ENCODE measurements around the gene DCX.
"Not testable (repeated sequence)": the region's sequence is repeated elsewhere in the genome, so short reads cannot be mapped to it uniquely, and the experiment has no call there.

DCX gene

DNA sequence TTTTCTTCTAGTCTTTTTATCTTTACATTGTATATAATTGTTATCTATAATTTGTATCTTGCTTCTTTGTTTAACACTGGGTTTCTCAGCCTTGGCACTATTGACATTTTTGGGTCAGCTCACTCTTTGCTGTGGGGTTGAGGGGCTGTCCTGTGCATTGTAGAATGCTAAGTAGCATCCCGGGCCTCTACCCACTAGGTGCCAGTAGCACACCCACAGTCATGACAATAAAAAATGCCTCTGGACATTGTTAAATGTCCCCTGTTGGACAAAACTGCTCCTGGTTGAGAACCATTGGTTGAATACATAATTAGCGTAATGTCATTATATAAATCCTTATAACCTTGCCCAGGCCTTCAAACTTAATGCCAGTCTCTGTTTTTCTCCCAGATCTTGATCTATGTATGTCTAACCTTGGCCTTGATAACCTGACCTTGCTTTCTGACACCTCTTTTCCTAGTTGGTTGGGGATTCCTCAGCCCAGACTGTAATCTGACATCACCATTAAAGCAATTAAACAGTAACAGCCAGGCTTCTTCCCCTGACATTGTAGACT lies 46.1 kb downstream of the DCX start:
- no peak for DNase-seq

DNA sequence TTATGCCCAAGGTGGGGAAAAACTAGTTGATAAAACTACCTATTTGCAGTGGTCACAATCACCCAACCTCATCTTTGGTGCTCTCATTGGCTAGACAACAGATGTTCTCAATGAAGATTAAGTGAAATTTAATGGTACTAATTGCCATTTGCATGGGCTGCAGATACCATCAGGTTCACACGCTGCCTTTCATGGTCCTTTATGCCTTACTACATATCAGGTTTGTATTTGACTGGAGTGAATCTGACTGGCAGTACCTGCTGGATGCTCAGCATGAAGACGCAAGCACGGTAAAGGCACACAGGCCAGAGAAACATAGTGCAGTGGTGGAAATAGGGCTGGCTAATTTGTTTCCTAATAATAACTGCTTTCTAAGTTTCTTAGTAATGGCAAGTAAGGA lies 48.3 kb downstream of the DCX start:
- DNase-seq, result no peak

DNA sequence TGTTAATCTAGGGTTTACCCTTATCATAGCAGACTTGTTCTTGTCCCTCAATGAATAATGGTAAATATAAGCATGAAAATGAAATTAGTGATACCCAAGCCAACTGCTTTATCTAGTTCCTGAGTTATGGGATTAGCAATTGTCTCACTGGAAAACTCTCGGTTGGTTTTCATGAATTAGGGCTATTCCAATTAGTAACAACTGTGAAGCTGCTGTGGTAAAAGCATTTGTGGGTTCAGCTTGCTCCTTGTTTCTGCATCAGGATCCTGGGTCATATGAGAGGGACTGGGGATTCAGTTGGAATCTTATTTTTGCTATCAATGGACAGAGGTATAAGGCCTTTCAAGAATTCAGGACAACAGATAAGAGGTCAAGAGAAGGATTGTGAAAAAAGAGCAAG lies 50.2 kb downstream of the DCX start:
- no peak for DNase-seq

- DNase-seq, result no peak
Observed at GRCh38 chrX:111360839-111361238, 51.2 kb downstream of the DCX start.

DNA sequence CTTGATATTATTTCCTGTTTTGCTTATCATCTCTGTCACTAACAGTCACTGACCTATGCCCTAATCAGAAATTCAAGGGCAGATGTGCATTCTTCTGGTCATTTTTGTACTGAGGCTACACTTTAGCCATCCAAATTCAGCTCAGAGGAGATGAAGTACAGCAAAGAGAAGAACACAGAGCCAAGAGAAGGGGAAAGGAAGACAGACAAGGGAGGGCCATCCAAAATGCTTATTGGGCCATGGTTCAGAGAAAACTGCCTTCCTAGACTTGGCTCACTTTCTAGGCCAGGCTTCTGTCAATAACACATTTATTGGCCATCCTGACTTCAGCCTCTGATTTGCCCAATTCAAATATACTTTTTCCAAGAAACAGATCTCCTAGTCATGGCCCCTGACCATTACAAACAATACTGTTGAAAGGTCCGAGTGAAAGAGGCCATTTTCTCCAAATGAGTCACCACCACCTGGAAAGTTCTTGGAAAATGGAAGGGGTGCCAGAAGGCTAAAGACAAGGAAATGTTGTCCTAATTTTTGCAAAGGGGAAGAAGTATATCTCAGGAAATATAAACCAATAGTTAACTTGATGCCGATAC lies 56.4 kb downstream of the DCX start:
- DNase-seq, result no peak

DNA sequence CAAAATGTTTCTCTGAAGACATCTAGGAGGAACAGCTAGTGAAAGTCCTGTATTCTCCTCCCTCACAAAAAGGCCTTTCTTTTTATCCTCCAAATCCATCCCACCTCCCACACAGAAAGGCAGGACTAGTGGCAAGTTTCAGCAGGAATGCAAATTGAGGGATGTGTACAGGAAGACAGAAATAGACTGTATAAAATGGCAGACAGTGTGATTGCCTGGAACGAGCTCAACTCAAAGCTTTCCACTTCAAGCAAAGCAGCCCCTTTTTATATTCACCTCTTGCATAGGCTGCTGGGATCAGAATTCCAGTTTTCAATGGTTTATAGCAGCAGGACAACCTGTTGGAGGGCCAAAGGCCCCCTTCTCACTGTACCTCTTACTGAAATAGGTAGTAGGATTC lies 57.5 kb downstream of the DCX start:
- DNase-seq, result no peak

DNA sequence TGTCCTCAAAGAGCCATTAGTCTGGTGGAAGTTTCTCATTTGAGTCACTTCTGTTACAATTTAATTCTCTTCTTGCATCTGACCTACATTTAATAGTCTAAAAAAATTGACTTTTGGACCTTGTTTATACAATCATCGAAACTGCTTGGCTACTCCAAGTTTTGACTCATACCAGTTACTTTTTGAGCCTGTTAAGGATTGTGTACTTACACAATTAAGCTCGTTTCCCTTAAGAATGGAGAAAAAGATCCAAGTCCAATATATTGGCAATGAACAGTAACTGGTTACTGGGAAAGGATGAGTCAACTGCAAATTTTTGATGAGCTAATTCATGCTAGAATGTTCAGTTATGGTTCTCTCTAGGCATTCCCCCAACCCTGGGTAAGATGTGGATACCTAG lies 58.2 kb downstream of the DCX start:
- DNase-seq, result no peak

DNA sequence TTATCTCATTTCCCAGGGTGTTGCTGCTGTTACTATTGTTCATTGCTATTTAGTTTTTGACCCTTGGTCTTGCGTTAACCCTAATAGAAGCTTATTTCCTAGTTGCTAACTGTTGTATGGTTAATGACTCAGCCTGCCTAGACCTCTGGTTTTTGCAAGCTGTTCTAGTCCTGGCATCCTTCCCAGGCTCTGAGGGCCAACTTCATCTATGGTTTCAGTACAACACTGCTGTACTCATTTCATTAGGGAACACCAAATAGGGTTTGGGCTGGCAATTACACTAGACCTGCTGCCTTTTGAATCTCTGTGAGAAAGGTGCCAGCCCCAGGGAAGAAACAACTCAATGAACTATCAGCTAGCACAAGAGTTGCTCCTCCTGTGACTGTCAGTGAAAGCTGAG lies 59.6 kb downstream of the DCX start:
- no peak for DNase-seq

DNA sequence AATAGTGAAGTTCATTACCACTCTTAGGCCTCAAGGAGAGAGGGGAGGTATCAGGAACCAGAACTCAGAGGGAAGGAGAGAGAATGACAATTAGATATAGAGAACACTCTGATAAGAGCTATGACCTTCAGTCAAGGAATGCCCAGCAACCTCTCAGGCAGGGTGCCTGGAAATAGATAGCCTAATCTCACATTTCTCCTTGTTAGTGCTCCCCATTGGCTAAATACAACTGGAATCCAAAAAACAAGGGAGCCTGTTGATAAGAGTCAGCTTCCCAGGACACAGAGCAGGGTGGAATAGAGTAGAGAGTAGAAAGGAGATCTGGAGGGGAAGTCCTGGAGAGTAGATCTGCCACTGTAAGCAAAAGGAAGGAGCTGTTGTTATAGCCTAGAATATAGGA lies 62.1 kb downstream of the DCX start:
- DNase-seq, result no peak

DNA sequence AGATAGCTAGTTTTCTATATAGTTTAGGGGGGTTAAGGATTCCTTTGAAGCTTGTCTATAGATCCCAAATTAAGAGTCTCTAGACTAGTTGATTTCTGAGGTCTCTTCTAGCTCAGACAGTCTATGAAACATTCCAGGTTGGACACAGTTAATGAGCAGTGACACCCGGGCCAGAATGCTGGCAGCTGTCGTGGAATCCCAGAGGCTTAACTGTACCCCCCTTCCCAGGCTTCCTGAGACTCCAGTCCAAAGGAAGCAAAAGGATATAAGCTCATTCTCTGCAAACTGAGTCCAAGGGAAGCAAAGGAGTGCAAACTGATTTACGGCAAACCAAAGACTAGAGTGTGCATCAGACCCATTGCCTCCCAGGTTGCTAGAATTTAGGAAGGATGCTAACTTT lies 62.9 kb downstream of the DCX start:
- DNase-seq, result no peak

GRCh38 chrX:111348429-111348828 lies 63.6 kb downstream of the DCX start:
- DNase-seq, result no peak

DNA sequence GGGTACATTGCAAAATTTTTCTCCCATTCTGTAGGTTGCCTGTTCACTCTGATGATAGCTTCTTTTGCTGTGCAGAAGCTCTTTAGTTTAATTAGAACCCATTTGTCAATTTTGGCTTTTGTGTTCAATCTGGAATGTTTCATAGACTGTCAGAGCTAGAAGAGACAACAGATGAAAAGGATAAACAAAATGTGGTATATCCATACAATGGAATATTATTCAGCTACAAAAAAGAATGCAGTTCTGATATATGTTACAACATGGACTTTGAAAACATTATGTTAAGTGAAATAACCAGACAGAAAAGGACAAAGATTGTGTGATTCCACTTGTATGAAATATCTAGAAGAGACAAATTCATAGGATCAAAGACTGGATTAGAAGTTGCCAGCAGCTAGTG lies 65.8 kb downstream of the DCX start:
- not testable (repeated sequence) for DNase-seq

DNA sequence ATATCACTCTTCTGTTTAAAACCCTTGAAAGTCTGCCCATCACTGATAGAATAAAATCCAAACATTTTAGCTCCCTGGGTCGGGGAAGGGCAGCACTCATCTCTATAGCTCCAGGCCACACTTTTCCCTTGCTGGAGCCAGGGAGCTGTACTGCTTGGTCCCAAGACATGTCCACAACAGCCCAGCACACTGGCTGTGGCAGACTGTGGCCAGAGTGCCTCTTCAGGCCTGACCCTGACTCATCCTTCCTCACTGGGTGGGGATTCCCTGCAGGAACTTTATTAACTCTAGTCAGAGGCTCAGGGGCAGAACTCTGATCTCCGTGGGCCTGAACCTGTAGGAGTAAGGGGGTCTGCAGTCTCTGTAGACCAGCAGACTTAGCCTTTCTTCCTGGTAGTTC lies 71.9 kb downstream of the DCX start:
- no peak for DNase-seq

DNA sequence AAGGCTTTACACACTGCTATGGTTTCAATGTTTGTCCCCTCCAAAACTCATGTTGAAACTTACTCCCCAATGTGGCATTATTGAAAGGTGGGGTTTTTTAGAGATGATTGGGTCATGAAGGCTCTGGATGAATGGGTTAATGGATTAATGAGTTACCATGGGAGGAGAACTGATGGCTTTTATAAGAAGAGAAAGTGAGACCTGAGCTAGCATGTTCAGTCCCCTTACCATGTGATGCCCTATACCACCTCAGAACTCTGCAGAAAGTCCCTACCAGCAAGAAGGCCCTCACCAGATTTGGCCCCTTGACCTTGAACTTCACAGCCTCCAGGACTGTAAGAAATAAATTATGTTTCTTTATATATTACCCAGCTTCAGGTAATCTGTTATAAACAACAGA lies 72.8 kb downstream of the DCX start:
- DNase-seq, result no peak

- no peak for DNase-seq
Observed at GRCh38 chrX:111338095-111338698, 73.8 kb downstream of the DCX start.

DNA sequence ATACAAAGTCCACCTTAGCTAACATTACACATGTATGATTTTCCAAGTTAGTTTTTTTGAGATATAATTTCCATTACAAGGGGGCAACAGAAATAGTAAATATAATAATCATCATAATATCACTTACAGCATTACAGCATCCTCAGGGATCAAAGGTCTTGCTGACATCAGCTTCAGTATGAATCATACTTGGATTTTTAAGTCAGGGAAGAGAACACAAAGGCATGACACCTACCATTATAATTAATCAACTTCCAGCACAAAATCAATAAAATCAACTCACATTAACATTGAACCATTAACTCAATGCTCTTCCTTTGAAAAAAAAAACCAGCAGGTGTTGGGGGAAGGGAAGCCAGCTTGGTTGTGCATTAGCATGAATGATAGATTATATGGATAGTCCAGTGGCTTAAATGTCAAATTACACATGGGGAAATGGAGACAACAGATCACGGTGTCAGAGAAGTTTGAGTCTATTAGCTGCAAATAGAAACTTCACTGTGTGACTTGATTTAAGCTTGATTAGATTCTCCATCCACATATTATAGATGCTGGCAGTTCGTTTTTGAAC lies 74.8 kb downstream of the DCX start:
- DNase-seq, result no peak

DNA sequence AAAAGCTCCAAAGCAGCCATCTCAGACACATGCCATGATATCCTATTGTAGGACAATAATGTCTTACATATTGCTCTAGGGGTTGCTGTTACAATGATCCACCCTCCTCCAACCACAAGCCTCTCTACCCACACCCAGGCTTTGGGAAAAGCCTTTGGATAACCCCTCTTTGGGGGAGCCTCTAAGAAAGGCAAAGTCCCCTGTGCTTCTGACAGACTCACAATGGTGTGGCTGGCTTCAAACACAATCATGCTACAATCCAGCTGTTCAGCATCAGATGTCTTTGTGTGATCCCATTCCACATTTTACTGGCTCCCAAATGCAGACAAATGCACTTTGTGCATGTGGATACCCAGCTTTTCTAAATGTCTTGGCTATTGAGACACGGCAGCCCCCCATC lies 75.9 kb downstream of the DCX start:
- no peak for DNase-seq

DNA sequence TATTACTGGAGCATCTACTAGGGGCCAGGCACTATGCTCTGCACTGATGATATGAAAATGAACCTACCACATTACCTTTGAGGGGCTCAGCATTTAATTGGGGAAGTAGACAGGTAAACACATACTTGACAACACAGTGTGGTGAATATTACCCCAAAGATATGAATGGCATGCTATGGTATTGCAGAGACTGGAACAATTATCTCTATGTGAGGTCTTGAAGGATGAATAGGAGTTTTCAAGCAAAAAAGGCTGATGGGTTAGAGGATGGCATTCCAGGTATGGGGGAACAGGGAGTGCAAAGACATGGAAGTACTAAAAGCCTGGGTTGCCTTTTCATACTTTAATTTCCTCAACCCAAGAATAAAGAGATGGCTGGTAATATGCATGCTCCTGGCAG lies 82.6 kb downstream of the DCX start:
- DNase-seq, result no peak

- no peak for DNase-seq
Observed at GRCh38 chrX:111328858-111329257, 83.1 kb downstream of the DCX start.

- DNase-seq, result no peak
Observed at GRCh38 chrX:111322231-111322855, 89.6 kb downstream of the DCX start.

- no peak for DNase-seq
Observed at GRCh38 chrX:111319451-111319850, 92.5 kb downstream of the DCX start.

- no peak for DNase-seq
Observed at GRCh38 chrX:111318901-111319300, 93.1 kb downstream of the DCX start.

- DNase-seq, result no peak
Observed at GRCh38 chrX:111309083-111309482, 102.9 kb downstream of the DCX start.

DNA sequence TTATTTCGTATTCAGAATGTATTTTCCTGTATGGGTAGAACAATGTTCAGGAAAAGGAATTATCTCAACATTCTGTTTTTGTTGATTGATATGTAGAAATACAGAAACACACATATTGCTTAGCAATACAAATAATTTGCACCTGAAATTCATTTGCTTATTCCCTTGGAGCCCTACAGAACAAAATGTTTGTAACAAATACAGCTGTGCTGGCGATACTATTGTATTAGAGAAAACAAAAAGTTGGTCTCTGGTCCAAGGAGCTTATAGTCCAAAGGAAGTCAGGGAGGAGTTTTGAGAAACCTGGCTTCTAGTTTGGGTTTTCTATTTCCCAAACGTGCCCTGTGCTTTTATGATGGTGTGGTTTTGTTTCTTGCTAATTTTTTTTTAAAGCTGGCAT lies 104.0 kb downstream of the DCX start:
- DNase-seq, result no peak

Data from C1 segment of cervical spinal cord (tissue), 14 donors.